Measurements from ENCODE around the gene STEAP1.
"Not testable (repeated sequence)": the region's sequence is repeated elsewhere in the genome, so short reads cannot be mapped to it uniquely, and the experiment has no call there.

The STEAP1 gene

DNA sequence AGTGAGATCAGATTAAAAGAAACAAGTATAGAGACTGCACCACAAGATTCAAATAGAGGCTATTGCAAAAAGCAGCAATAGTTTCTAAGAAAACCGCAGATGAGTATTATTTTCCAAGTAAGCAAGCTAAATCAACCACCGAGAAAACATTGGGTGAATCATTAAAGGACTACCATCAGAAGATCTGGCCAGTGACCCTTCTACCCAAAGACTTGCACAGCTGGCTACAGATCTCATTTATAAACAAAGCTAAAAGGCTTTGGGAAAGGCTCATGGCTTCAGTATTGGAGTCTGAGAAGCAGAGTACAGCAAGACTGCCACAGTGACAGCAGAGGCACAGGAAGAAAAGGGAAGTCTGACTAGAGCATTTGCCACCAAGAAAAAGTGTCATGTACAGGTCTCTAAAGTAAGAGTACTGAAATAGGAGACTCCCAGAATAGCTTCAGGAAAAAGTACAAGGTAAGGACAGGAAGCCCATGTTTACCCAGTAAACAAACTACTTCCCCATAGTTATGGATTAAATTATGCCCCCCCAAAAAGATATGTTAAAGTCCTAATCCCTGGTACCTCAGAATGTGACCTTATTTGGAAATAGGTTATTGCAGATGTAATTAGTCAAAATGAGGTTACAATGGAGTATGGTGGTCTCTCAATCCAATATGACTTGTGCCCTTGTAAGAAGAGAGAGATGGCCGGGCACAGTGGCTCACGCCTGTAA lies 19.0 kb downstream of the STEAP1 start:
- DNase-seq (ENCODE audit: low read depth) = no peak

DNA sequence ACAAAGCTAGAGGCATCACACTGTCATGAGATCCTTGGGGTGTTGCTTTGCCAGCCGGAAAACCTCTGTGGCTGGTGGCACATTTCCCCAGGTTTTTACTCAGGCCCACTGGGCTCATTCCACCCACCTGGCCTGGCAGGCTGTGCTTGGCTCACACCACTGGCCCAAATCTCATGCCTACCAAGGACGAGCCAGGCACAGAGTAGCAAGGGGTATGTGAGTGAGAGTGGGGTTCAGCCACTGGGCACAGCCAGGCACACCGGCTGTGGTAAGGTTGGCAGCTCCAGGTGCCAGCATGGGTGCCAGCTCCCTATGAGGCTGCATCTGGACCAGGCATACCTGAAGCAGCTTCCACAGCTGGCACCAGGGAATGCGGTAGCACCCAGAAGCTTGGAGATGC lies 21.4 kb downstream of the STEAP1 start:
- no peak for DNase-seq (ENCODE audit: low read depth)

DNA sequence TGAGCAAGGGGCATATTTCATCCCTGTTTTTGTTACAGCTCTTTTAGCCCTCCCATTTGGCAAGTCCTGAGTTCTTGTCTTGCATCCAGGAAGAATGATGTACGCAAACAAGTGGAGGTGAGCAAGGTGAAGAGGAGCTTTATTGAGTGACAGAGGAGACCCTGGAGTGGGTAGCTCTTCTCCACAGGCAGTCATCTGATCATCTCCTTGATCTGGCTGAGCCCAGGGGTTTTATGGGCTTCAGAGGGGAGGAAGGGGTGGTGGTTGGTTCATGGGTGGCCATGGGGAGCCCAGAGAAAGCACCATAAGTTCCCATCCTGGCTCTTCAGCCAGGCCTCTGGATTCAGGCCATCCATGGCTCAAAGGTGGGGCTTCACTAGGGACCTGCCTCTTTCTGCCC lies 21.9 kb downstream of the STEAP1 start:
- DNase-seq (ENCODE audit: low read depth) = no peak

DNA sequence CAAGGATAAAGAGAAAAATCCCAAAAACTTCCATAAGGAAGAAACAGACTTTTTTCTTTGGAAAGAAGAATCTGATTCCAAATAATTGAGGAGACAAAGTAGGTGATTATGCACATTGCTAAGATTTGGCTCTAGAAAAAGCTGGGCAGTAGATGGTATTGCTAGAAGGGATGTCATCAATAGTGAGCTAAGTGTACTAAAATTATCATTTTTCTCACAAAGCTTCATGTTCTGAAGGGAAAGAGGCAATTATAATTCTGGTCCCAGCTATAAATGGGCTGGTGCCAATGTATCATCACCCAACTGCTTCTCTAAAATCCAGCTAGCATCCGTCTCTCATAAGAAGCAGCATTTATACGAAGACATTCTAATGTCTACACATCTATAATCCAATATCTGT lies 23.9 kb downstream of the STEAP1 start:
- DNase-seq (ENCODE audit: low read depth) = no peak

DNA sequence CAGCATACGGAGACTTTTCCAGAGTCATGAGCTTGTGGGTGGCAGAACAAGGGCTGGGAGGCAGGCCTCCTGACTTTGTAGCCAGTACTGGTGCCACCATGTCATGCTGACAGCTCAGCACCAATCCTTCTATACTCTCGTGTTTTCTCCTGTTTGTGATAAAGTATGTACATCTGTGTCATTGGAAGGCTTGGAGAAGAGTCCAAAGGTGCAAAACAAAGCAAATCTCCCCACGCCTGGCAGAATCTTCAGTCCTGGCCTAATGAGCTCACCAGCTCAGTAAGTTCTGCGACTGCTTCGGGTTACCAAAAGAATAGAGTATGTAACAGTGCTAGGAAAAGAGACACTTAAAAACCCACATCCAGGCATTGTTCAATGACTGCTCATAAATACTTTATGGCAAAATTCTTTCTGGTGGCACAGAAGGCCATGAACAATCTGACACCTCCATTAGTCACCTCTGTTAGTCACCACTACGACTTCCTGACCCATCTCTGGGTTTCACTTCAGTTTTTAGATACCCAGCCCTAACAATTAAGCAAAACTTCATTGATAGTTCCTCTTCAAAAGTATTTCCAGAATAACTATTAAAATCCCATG lies 24.5 kb downstream of the STEAP1 start:
- no peak for DNase-seq (ENCODE audit: low read depth)

DNA sequence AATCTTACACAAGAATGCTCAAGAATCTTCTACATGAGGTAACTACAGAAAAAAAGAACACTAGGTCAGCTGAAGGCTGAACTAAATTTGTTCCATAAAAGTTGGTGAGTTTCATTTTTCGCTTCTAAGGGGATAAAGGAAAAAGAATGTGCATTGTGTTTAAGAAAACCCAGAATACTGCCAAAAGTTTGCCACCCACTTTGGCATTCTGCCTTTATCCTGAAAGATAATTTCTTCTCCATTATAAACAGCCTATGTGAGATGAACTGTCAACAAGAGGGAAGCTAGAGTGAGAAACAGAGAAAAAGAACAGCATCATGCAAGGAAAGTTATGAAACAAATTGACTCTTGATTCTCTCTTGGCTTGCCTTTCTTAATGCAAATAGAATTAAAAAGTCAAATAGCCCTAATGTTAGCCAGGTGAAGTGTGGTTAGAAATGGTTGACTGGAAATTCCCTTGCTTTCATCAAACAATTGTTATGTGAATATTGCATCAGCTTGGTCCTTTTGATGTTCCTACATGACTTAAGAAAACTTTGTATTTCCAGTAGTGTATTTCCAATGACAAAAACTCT lies 25.8 kb downstream of the STEAP1 start:
- no peak for DNase-seq (ENCODE audit: low read depth)

DNA sequence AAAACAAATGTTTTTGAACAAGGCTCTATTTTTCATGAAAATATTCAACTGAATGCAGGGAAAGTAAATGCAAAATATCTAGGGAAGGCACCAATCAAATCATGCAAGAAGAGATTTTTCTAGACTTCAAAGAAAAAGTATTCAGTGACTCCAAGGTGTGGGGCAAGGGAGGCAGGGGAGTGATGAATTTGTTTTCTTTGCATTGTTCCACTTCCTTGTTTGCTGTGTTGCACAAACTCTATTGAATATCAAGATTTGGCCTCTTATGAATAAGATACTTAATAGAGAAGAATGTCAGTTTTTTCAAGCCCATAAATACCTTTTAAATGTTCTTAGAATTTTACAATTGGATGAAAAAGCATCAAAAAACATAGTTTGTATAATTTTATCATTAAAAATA lies 26.4 kb downstream of the STEAP1 start:
- no peak for DNase-seq (ENCODE audit: low read depth)

DNA sequence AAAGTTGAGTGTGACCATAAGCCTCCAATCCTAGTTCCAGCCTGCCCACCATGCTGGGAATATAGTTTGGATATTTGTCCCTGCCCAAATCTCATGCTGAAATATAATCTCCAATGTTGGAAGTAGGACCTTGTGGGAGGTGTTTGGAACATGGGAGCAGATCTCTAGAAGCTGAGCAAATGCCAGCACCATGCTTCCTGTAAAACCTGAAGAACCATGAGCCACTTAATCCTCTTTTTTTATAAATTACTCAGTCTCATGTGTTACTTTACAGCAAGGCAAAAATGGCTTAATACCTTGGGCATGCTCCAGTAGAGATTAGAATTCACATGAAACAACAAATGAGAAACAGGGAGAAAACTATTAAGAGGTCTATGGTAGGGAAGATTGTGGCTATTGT lies 27.2 kb downstream of the STEAP1 start:
- DNase-seq (ENCODE audit: low read depth) = no peak

DNA sequence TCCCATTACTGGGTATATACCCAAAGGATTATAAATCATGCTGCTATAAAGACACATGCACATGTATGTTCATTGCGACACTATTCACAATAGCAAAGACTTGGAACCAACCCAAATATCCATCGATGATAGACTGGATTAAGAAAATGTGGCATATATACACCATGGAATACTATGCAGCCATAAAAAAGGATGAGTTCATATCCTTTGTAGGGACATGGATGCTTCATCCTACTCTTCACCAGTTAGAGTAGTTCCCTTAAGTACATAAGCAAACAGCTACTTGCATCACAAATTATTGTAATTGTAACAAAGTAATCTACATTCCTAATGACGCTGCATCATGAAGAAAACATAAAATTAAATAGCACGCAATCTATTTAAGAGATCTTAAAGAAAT lies 32.0 kb downstream of the STEAP1 start:
- DNase-seq (ENCODE audit: low read depth) = not testable (repeated sequence)

DNA sequence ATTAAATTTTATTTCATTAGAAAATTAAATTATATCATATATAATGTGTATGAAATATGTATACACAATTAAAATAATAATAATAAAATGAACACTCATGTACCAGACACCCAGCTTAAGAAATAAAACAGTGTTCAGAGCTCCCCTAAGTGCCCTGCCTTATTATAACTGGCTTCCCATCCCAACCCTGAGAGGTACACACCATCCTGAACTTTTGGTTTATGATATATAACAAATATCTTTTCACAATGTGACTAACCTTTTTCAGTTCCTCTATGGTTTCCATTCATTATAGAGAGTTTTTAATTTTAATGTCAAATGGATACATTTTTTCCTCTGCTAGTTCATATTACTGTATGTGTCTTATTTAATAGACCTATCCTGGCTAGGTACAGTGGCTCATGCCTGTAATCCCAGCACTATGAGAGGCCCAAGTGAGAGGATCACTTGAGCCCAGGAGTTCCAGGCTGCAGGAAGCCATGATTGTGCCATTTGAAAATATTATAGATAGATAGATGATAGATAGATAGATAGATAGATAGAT lies 33.3 kb downstream of the STEAP1 start:
- DNase-seq (ENCODE audit: low read depth) = no peak

DNA sequence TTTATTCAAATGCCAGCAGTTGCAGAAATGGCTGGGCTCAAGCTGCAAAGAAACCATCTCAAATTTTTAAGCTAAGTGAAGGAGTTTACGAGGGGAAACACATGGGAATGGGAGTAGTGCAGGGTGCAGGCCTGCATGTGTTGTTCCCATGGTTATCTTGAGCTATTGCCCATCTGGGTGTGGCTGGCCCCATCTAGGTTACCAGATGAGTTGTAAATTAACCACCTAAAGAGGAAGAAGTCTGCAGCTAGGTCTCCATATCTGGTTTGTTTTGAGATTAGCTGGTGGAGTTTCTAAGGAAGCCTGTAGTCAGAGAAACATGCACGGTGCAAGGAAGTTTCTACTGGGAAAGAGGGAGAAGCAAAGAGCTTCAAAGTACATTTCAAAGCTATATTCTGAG lies 34.0 kb downstream of the STEAP1 start:
- no peak for DNase-seq (ENCODE audit: low read depth)

DNA sequence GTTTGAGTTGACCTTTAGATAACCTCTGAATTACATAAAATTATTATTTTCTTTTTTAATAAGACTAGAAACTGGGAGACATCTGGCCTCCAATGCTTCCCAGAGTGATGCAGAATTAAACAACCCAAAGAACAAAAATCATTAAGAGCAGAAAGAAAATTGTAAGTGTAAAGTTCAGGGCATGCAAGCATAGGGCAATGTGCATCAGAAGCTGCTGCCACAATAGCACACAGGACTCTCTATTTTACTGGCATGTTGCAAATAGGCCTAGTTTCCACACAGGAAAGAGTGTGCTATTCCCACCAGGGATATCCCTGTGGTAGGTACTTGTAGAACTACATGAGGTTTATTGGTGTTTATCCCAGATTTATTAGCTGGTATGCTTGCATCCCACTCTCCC lies 36.7 kb downstream of the STEAP1 start:
- DNase-seq (ENCODE audit: low read depth) = no peak

DNA sequence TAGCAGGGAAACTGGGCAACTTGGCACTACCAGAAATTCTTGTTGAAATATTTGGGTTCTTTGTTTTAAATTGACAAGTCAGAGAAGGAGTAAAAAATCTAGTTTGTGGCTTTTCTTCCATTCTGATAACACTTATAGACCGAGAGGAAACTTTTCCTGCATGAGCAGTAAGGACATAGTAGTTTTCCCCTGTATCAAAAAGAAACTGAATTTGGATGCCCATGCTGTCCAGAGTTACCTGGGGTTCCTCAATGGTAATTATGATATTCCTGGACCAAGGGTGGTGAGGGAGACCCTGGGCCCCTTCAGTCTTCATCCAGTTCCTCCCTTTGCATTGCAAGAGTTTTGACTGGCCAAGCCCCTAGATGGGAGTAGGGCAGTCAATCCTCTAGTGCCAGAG lies 37.4 kb downstream of the STEAP1 start:
- no peak for DNase-seq (ENCODE audit: low read depth)

DNA sequence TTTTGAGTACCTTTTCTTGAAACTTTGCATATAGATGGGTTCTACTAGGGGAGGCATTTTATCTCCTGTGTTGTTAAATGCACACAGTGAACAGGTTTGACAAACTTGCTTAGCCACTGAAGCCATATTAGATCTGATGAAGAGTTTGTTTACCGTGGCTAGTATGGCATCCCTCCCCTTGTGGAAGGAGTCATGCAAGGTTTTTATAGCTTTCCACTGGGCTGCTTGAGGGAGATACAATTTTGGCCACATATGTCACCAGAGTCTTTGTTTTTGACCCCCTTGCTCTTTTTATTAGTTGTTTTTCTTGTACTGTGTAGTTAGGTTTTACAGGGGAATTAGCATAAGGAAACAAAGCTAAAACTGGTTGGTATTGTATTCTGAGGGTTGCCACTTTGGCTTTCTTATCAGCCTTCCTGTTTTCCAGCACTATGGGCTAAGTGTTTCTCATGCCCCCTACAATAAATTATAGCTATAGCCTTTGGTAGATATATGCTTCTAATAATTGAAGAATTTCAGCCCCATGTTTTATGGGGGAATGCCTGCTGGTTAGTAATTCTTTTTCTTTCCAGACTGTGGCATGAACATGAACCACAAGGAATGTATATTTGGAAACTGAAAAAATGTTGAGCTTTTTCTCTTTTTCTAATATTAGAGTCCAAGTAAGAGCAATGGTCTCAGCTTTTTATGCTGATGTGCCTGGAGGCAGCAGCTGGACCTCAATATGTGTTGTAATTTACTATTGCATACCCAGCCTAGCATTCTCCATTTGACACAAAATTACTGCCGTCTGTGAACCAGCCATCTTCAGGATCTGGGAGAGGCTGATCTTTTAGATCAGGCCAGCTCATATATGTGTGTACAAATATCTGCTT lies 38.8 kb downstream of the STEAP1 start:
- no peak for DNase-seq (ENCODE audit: low read depth)

DNA sequence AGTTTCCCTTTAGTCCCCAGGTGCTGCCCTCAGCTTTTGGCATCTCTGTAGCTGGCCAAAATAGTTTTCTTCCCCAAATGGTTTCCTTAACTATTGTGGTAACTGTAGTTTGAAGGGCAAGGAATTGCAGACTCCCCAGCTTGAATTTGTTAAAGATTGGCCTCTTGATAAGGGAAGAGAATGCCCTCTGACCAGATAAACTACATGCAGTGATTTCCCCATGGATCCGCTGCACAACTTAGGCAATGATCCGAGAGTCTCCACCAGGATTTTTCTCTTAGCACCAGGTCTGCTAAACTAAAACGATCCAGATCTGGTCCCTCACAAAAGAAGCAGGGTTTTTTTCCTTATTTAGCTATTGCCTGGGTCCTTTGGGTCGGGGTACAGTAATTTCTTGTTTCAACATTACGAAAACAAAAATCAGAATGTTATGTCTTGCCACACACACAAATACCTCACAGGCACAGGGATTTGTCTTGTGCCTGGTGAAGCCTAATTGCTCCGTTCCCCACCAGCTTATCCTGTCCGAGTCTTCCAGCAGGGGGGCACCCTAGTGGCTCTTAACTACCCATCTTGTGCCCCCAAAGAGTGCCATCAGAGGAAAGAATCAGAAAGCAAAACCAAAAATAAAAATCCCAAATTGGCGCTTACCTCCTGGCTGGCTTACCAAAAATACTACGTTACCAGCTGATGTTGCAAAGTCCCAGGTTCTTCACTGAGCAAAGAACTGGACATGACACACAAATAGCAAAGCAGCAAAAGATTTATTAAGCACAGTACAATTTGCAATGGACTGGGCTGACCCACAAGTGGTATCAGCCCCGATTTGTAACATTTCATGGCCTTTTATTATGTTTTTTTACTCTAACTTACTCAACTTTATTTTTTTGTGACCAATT lies 40.9 kb downstream of the STEAP1 start:
- no peak for DNase-seq (ENCODE audit: low read depth)

DNA sequence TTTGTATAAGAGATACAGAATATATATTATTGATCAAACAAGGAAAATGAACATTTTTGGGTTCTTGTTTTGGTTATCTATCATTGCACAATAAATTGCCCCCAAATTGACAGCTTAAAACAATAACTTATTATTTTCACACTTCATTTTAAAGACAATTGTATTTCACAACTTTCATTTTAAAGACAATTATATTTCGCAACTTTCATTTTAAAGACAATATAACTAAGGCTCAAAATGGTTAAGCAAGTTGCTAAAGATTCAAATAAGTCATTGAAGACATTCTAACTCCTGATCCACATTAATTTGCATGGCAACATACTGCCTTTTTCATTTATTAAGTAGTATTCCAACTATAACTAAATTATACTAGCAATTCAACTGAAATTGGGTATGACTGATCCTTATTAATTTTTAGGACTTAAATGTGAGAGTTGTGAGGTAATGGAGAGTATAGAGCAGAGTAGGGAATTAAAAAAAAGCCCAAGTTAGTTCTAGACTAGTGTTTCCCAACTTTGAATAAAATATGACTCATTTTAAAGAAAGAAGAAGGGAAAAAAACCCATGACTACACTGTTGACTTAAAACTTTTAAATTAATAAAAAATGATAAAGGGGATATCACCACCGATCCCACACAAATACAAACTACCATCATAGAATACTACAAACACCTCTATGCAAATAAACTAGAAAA lies 47.4 kb downstream of the STEAP1 start:
- DNase-seq (ENCODE audit: low read depth) = no peak

DNA sequence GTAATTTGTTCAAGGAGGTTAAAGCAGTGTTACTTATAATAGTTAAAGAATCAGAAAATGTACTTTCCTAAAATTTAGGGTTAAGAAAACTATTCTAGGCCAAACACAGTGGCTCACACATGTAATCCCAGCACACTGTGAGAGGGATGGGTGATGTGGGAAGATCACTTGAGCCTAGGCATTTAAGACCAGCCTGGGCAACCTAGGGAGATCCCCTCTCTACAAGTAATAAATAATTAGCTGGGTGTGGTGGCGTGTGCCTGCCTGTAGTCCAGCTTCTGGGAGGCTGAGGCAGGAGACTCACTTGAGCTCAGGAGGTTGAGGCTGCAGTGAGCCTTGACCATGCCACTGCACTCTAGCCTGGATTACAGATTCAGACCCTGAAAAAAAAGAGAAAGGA lies 53.7 kb downstream of the STEAP1 start:
- no peak for DNase-seq (ENCODE audit: low read depth)

DNA sequence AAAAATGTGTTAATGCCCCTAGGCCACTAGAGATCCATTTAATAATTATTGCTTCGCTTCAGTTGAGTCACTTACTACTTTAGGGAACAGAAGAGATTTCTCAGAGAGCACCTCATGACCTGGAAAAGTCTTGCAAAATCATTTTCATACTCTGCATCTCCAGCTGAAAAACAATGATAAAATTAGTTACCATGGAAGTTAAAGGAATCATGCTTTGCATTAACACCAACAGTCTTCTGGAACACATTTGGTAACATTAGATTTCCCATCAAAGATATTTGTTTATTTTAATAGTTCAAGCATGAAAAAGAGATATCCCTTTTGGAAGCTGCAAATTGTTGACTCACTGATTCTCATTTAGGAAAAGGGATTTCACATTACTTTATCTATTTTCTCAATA lies 55.5 kb downstream of the STEAP1 start:
- DNase-seq (ENCODE audit: low read depth) = no peak

DNA sequence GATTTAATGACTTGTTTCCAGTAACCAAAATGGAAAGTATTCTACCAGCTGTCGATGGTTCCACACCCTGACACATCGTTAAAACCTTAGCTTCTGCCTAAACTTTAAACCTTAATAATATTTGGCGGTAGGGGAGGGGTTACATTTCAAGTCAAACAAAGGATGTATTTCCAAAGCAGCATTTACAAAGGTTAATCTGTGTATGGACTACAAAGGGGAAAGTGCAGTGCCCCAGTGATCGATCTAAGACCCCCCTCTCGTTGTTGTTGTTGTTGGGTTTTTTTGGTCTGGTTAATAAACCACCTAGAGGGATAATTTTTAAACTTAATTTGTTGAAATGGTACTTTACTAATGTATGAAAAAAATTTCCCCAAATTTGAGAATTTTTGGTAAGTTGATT lies 56.2 kb downstream of the STEAP1 start:
- DNase-seq (ENCODE audit: low read depth) = no peak

DNA sequence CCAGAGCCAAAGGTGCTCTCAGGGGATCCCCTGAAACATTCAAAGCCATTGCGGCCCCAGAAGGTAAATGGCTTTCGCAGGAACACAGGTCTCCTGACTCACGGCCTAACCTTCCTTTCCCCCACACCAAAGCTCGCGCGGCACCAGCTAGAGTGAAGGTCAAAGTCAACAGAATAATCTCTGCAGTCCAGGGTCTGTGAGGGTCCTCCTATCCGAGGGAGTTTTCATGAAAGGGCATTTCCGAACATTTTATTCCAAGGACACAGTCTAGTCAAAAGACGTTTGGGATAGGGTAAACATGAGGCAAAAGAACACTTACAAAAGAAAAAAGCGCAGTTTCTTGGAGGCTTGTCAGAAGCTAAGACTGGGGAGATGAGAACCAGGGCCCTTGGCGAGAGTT lies 56.7 kb downstream of the STEAP1 start:
- no peak for DNase-seq (ENCODE audit: low read depth)

Data from T-helper 22 cell (primary cell).